ENCODE results near the gene PPARA.

- TF ChIP-seq CTCF (conservative IDR thresholded peaks at IDR 0.05; ENCODE audit: low read length) (no peak), EZH2phosphoT487 (IDR thresholded peaks at IDR 0.05; ENCODE audit: borderline replicate concordance, low read depth, low read length) (no peak)
Measured at GRCh38 chr22:46234969-46235368, 84.6 kb downstream of the PPARA start.
